Breast epithelium (tissue), 3 donors: ENCODE results near the gene ETFDH.

Experiments used
- CTCF ChIP-seq, 3 donors: fragments of 450-650 bp; IDR thresholded peaks; one replicate each; pipeline ENCODE4 v1.5.1; 2016 to 2017; ENCODE audit warnings: antibody characterized with exemption in 3 of 3, mild to moderate bottlenecking in 3 of 3, moderate library complexity in 3 of 3
- POLR2A ChIP-seq: fragments of 450-650 bp; IDR thresholded peaks from one replicate; pipeline ENCODE4 v1.6.1; 2016; ENCODE audit warnings: antibody characterized with exemption, mild to moderate bottlenecking, moderate library complexity
- POLR2AphosphoS5 ChIP-seq, 3 donors: sonication (generic); formaldehyde crosslinking; IDR thresholded peaks; one replicate each; pipeline ENCODE4 v1.6.1; 2017; ENCODE audit warnings: antibody characterized with exemption in 3 of 3

GRCh38 chr4:158704274-158704673 is 32.2 kb downstream of the ETFDH start:
- no peak for TF ChIP-seq CTCF (IDR thresholded peaks at IDR 0.05)
- no peak for TF ChIP-seq POLR2A
- no peak for TF ChIP-seq POLR2AphosphoS5 (IDR thresholded peaks at IDR 0.05)
